ENCODE data around the gene SLC25A47.

SLC25A47 gene

GRCh38 chr14:100327128-100327527 is 4.0 kb downstream of the SLC25A47 start:
- in situ Hi-C loops (cut with MboI; ENCODE audit: low sequenced_read_pairs, unreplicated experiment) = no loop called here
- no peak for DNase-seq (ENCODE audit: low spot score)

GRCh38 chr14:100328495-100329163 is 5.5 kb downstream of the SLC25A47 start:
- TF ChIP-seq CTCF (IDR thresholded peaks at IDR 0.05; ENCODE audit: borderline replicate concordance, control extremely low read depth, extremely low read depth, insufficient read depth, missing control alignments) = no peak
- in situ Hi-C loops (cut with MboI; ENCODE audit: low sequenced_read_pairs, unreplicated experiment) = no loop called here
- no peak for DNase-seq (ENCODE audit: low spot score)

More at GRCh38 chr14:100327128-100327527, 4.0 kb downstream of the SLC25A47 start:
- no peak for TF ChIP-seq CTCF (IDR thresholded peaks at IDR 0.05; ENCODE audit: borderline replicate concordance, control extremely low read depth, extremely low read depth, insufficient read depth, missing control alignments)

- DNase-seq (ENCODE audit: low spot score) = no peak
- in situ Hi-C loops (cut with MboI; ENCODE audit: low sequenced_read_pairs, unreplicated experiment) = no loop called here
- TF ChIP-seq CTCF (IDR thresholded peaks at IDR 0.05; ENCODE audit: borderline replicate concordance, control extremely low read depth, extremely low read depth, insufficient read depth, missing control alignments) = no peak
Observed at GRCh38 chr14:100329233-100330006, 6.3 kb downstream of the SLC25A47 start.

DNA sequence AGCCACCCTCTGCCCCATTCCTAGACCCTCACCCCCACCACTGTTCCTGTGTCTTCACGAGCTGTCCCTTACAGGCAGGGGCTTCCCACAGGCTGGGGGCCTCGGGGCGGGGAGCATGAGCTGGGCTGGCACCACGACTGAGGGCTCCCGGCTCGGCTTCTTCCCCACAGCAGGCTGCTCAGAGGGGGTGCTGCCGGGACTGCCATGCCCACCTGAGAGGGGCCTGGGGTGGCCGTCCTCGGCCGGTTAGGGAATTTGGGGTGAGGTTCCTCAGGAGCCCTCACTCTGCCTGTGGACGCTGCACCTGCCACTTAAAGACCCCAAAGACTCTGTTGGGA is 6.8 kb downstream of the SLC25A47 start:
- no peak for DNase-seq (ENCODE audit: low spot score)
- no peak for TF ChIP-seq CTCF (IDR thresholded peaks at IDR 0.05; ENCODE audit: borderline replicate concordance, control extremely low read depth, extremely low read depth, insufficient read depth, missing control alignments)
- in situ Hi-C loops (cut with MboI; ENCODE audit: low sequenced_read_pairs, unreplicated experiment) = no loop called here

DNA sequence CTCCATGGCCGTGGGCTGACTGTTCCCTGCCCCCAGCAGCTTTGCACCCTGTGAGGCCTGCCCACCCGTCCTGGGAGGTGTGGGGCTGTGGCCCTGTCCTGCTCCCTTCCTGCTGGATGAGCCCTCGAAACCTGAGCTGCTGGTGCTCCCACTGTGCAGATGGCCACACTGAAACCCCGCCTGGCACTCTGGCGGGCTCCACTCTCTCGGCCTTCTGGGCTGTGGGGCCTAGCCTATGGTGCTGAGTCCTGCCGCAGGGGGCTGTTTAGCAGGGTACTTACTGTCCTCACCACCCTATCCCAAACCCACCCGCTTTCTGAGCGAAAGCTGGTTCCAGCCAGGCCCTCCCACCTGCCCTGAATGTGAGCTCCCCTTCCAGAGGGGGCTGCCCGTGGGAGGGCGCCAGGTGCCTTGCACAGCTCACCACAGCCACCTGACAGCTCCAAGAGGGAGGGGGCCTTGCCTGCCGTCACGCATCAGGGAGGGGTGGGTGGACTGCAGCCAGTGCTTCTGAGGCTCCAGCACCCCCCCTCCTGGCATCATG is 7.3 kb downstream of the SLC25A47 start:
- in situ Hi-C loops (cut with MboI; ENCODE audit: low sequenced_read_pairs, unreplicated experiment) = no loop called here
- no peak for DNase-seq (ENCODE audit: low spot score)
- TF ChIP-seq CTCF (IDR thresholded peaks at IDR 0.05; ENCODE audit: borderline replicate concordance, control extremely low read depth, extremely low read depth, insufficient read depth, missing control alignments) = no peak

DNA sequence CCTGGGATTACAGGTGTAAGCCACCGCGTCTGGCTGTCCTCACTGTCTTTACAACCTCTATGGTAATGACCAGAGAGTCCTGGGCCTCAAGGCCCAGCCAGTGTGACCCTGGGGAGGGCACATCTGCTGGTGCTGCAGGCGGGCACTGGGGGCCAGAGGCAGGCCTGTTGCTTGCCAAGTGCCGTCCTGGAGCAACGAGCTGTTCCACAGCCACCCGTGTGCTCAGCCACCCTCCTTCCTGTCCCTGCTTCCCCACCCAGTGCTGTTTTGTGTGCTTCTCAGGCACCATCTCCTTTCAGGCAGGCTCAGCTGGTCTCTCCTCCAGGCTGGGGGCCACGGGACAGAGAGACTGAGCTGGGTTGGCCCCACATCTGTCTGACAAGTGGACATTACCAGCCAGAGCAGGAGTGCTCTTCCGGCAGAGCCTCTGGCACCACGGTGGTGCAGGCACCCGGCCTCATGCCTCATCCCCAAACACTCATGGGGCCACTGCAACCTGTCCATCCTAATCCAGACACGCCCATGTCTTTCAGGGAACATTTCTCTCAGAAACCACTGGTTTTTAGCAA is 9.0 kb downstream of the SLC25A47 start:
- no peak for DNase-seq (ENCODE audit: low spot score)
- no peak for TF ChIP-seq CTCF (IDR thresholded peaks at IDR 0.05; ENCODE audit: borderline replicate concordance, control extremely low read depth, extremely low read depth, insufficient read depth, missing control alignments)
- in situ Hi-C loops (cut with MboI; ENCODE audit: low sequenced_read_pairs, unreplicated experiment) = no loop called here
